ENCODE results near the gene LRRC2. TPM values are rescaled to one million over a fixed set of nuclear protein-coding genes. Genes with fewer than 3 reads are reported as not detected.
"Not testable (repeated sequence)": the region's sequence is repeated elsewhere in the genome, so short reads cannot be mapped to it uniquely, and the experiment has no call there.

LRRC2 gene
- total and polyA plus RNA-seq, 9 of the 15 experiments (the other 6 are each of a cell fraction or from before 2014, with no cell fraction given) = 0.01 to 0.04 (median 0.03) TPM; not detected in 5

GRCh38 chr3:46578973-46579755 is 13.1 kb upstream of the LRRC2 start (continued):
- TF ChIP-seq ZFX (CRISPR knock-in tag; IDR thresholded peaks at IDR 0.05) = 0 out of 2 replicates have a peak, but pooled peaks have one; percentile 16
- TF ChIP-seq SPI1 (IDR thresholded peaks at IDR 0.05; ENCODE audit: borderline replicate concordance, low read depth, low read length) = peak; percentile 87

- POLR2A ChIA-PET; intact Hi-C loops (cut with micrococcal nuclease): not testable (repeated sequence)
- FAIRE-seq = peak; percentile 37
These were observed 11.6 kb upstream of the LRRC2 start for GRCh38 chr3:46577580-46578249.

More at GRCh38 chr3:46577580-46578249, 11.6 kb upstream of the LRRC2 start:
- ATAC-seq; DNase-seq (ENCODE audit: extremely low read depth in 1 of 4, low spot score in 3 of 4); H2AFZ ChIP-seq (ENCODE audit: low read depth, low read length); H3K79me2 ChIP-seq (ENCODE audit: control insufficient read depth, insufficient read depth, low read length); H4K20me1 ChIP-seq (replicated peaks; ENCODE audit: control insufficient read depth, insufficient read depth, low read length); H3K4me3 ChIP-seq; H3K4me2 ChIP-seq (ENCODE audit: insufficient read depth, low read length); CTCF ChIA-PET (ENCODE audit: low intra/inter-chr PET ratio); H3K36me3 ChIP-seq (ENCODE audit: control insufficient read depth, insufficient read depth, low read length); BruUV-seq (replicated peaks); H3K9me1 ChIP-seq (ENCODE audit: control insufficient read depth, insufficient read depth, low read length); H3K9me3 ChIP-seq (replicated peaks; ENCODE audit: control insufficient read depth, insufficient read depth, low read depth, low read length); H3K9ac ChIP-seq (ENCODE audit: insufficient read depth in 1 of 2, low read depth in 2 of 2, low read length in 2 of 2); H3K4me1 ChIP-seq (replicated peaks in 1 of 2; ENCODE audit: control insufficient read depth in 2 of 2, insufficient read depth in 2 of 2, low read length in 2 of 2); in situ Hi-C loops (cut with MboI); H3K27ac ChIP-seq (ENCODE audit: extremely low read depth, low read depth, low read length): not testable (repeated sequence)
- 27% methylated on average over 11 of the region's 18 CpGs for WGBS (ENCODE audit: insufficient coverage, low coverage, missing lambda C conversion rate)
- H3K27me3 ChIP-seq (ENCODE audit: control insufficient read depth in 2 of 2, insufficient read depth in 2 of 2, low read length in 2 of 2) = peaks cover 27 to 29% of the 10 kb centered on the region in 2 experiments
